SKM-1 treated with dmso at 0.1 percent for 144 hours (cell line): ENCODE data around the gene DHRS3.
"Not testable (repeated sequence)": the region's sequence is repeated elsewhere in the genome, so short reads cannot be mapped to it uniquely, and the experiment has no call there.

Experiments
- DNase-seq: peaks from one replicate; lab custom pipeline; 2025; ENCODE audit not compliant: unreplicated experiment; lab: John Stamatoyannopoulos, UW

The DHRS3 gene

GRCh38 chr1:12541274-12542137 is 76.5 kb downstream of the DHRS3 start:
- no peak for DNase-seq

- no peak for DNase-seq
Measured at GRCh38 chr1:12540580-12541273, 77.3 kb downstream of the DHRS3 start.

- DNase-seq, result no peak
Measured at GRCh38 chr1:12539705-12540579, 78.1 kb downstream of the DHRS3 start.

GRCh38 chr1:12539320-12539704 is 78.7 kb downstream of the DHRS3 start:
- DNase-seq, result no peak

GRCh38 chr1:12538536-12538935 is 79.5 kb downstream of the DHRS3 start:
- DNase-seq, result not testable (repeated sequence)

- no peak for DNase-seq
Measured at GRCh38 chr1:12537906-12538461, 80.0 kb downstream of the DHRS3 start.

GRCh38 chr1:12537294-12537693 is 80.7 kb downstream of the DHRS3 start:
- no peak for DNase-seq

GRCh38 chr1:12536023-12536639 is 81.9 kb downstream of the DHRS3 start:
- no peak for DNase-seq

- DNase-seq, result no peak
Measured at GRCh38 chr1:12532405-12533315, 85.3 kb downstream of the DHRS3 start.

- no peak for DNase-seq
Measured at GRCh38 chr1:12531179-12531499, 86.9 kb downstream of the DHRS3 start.

GRCh38 chr1:12530462-12531178 is 87.4 kb downstream of the DHRS3 start:
- DNase-seq, result no peak

GRCh38 chr1:12529640-12530174 is 88.3 kb downstream of the DHRS3 start:
- DNase-seq, result no peak

- no peak for DNase-seq
Measured at GRCh38 chr1:12528021-12528852, 89.8 kb downstream of the DHRS3 start.

GRCh38 chr1:12527564-12527963 is 90.4 kb downstream of the DHRS3 start:
- DNase-seq, result no peak

- DNase-seq, result peak; percentile 64
Measured at GRCh38 chr1:12525311-12526181, 92.5 kb downstream of the DHRS3 start.

GRCh38 chr1:12524266-12524665 is 93.7 kb downstream of the DHRS3 start:
- no peak for DNase-seq

GRCh38 chr1:12522780-12523179 is 95.2 kb downstream of the DHRS3 start:
- not testable (repeated sequence) for DNase-seq
